Motor neuron (in vitro differentiated cells): ENCODE results near the gene CDC37. TPM values are rescaled to one million over a fixed set of nuclear protein-coding genes. Genes with fewer than 3 reads are reported as not detected.

Experiments
- ATAC-seq, 8 experiments: fragments of 200-7000 bp; cut with Tn5 transposase; replicated peaks in 6 of 8; 2 replicates each; pipeline ENCODE4 v1.8.0; 2021; ENCODE audit warnings: mild to moderate bottlenecking in 8 of 8, moderate library complexity in 8 of 8
- H3K27ac ChIP-seq, 2 donors: fragments of 250-450 bp; sonication (Bioruptor Pico); 2 replicates each; pipeline ENCODE4 v1.9.0; 2021; ENCODE audit warnings: antibody characterized with exemption in 2 of 2, mild to moderate bottlenecking in 2 of 2, moderate library complexity in 1 of 2
- H3K4me1 ChIP-seq, 2 donors: fragments of 250-450 bp; sonication (Bioruptor Pico); replicated peaks in 1 of 2; 2 replicates each; pipeline ENCODE4 v1.6.1; 2021; ENCODE audit warnings: antibody characterized with exemption in 2 of 2, mild to moderate bottlenecking in 2 of 2, moderate library complexity in 1 of 2
- H3K4me3 ChIP-seq, 5 donors: fragments of 250-450 bp; sonication (Bioruptor Pico); 2 replicates each; pipeline ENCODE4 v1.9.0; 2021; ENCODE audit warnings: antibody characterized with exemption in 5 of 5, mild to moderate bottlenecking in 5 of 5, moderate library complexity in 4 of 5
- WGBS, 10 experiments: fragments of 450-650 bp; shearing (Covaris generic); methylation state at CpG; one replicate each; pipeline ENCODE4 v1.0.0; 2022; 5-methylcytosine and 5-hydroxymethylcytosine counted together
- in situ Hi-C, 9 experiments: fragments of 400-800 bp; cut with MboI; loops; one replicate each; pipeline ENCODE4 v1.15.0; 2021; ENCODE audit warnings: low sequenced_read_pairs in 9 of 9, low pct_unique_long_range_greater_than_20kb in 2 of 9; ENCODE audit not compliant: unreplicated experiment in 9 of 9
- total RNA-seq, 8 experiments: library from RNA; unstranded; fragments of 300-600 nt; gene quantifications; 2 replicates each; pipeline versions ENCODE4 v1.2.3 to v1.2.4, GENCODE V29; 2022

CDC37 gene
- total RNA-seq, 8 experiments from 2014 or later: 106 to 304 (median 175) TPM

DNA sequence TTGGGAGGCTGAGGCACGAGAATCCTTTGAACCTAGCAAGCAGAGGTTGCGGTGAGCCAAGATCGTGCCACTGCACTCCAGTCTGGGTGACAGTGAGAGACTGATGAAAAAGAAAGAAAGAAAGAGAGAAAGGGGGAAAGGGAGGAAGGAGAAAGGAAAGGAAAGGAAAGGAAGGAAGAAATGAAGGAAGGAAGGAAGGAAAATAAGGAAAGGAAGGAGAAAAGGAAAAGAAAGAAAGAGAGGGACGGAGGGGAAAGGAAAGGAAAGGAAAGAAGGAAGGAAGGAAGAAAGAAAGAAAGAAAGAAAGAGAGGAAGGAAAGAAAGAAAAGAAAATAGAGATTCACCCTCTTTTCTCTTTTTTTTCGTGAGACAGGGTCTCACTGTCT lies 25.6 kb upstream of the CDC37 start:
- no peak for ATAC-seq
- no peak overlapping the region for H3K27ac ChIP-seq
- H3K4me3 ChIP-seq: no peak overlapping the region
- in situ Hi-C loops: no loop called here
- H3K4me1 ChIP-seq: peaks cover 8% of the 10 kb centered on the region in 2 donors
- WGBS, 10 experiments: 42 to 77% (median 69%) methylated on average over 2 to 5 of the region's 5 CpGs

DNA sequence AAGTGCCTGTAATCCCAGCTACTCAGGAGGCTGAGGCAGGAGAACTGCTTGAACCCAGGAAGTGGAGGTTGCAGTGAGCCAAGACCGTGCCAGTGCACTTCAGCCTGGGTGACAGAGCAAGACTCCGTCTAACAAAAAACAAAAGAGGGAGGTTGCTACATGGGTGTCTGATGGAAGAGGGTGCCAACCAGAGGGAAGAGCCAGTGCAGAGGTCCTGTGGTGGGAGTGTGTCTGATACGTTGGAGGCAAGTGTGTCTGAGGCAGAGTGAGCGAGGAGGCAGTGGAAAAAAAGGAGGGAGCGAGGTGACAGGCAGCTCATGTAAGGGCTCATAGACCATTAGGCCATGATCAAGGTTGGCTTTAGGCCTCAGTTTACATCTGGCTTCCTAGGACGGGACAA lies 23.8 kb upstream of the CDC37 start:
- H3K4me3 ChIP-seq: no peak overlapping the region
- H3K4me1 ChIP-seq: peaks cover 4 to 5% of the 10 kb centered on the region in 2 donors
- ATAC-seq: no peak
- H3K27ac ChIP-seq: no peak overlapping the region
- in situ Hi-C loops: no loop called here
- 33 to 100% (median 67%) methylated on average over 1 to 4 of the region's 6 CpGs; no CpG with 5 or more reads in 1 of the 10 experiments for WGBS, 10 experiments

DNA sequence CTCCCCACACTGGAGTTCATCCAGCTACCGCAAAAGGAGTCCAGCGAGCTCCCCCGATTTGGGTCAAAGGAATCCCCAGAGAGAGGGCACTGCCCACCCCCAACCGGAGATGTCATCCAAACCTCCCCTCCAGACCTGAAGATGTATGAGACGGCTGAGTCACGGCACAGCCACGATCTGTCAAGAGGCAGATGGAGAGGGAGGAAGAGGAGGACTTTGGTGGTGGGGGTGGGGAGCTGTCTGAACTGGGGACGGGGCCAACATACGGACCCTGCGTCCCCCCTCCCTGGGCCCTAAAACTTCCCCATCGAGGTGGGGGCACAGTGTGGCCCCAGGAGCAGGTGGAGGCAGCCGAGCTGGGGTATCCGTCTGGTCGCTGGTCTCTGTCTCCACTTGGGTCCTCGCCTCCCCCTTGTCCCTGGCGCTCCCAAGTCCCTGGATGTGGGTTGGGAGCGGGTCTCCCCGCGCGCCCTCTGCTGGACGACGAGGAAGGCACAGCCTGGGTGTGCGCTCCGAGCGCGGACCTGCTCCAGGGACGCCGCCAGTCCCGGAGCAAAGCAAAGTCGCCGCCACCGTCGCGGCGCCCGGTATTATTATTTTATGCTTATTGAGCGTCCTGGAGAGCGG lies 20.8 kb upstream of the CDC37 start:
- in situ Hi-C loops: no loop called here

DNA sequence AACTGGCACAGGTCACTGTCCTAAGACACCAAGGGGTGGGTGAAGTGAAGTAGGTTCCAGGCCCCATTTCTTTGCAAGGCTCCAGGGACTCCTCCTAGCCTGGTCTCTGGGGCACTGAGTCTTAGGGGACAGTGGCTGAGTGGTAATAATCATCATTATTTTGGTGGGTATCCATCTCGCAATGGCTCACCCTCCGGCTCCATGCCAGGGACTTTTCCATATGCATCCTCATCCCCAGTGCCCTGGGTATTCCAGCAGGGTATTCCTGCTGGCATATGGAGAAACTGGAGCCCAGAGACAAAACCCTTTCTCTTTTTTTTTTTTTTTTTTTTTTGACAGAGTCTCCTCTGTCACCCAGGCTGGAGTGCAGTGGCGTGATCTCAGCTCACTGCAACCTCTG lies 19.5 kb upstream of the CDC37 start:
- Histone ChIP-seq H3K4me3 (no peak overlapping the region), H3K4me1 (peaks cover 14 to 17% of the 10 kb centered on the region in 2 donors), H3K27ac (no peak overlapping the region)
- in situ Hi-C loops: no loop called here
- no peak for ATAC-seq
- 20 to 100% (median 80%) methylated on average over 1 to 3 of the region's 3 CpGs; no CpG with 5 or more reads in 3 of the 10 experiments for WGBS, 10 experiments

More for the DNA sequence above, 20.8 kb upstream of the CDC37 start:
- Histone ChIP-seq H3K4me3 (peak overlapping the region in 2 of 5 donors; percentile 5 to 10), H3K27ac (no peak overlapping the region), H3K4me1 (peaks cover 11 to 13% of the 10 kb centered on the region in 2 donors)
- WGBS, 10 experiments: 2% methylated on average over 18 of the region's 38 CpGs; no CpG with 5 or more reads in 9 of the 10 experiments
- peak; percentile 62 to 77 (median 73) for ATAC-seq

DNA sequence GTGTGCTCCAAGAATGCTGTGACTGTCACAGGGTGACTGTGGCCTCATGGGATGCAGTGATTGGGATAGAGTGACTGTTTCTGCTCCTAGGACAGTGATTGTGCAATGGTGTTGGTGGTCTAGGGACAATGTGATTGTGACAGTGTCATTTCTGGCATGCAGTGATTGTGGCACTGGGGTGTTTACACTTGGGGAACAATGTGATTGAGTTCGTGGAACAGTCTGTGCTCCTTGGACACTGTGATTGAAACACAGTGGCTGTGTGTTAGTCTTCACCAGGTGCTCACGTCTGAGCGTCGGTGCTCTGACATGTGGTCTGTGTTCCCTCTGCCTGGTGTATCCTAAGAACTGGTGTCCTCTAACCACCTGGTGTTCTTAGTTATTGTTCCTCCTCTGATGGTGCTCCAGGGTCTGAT lies 18.7 kb upstream of the CDC37 start:
- in situ Hi-C loops: no loop called here
- no peak for ATAC-seq
- no peak overlapping the region for H3K27ac ChIP-seq
- 0 to 60% (median 29%) methylated on average over 1 to 3 of the region's 4 CpGs; no CpG with 5 or more reads in 5 of the 10 experiments for WGBS, 10 experiments
- H3K4me1 ChIP-seq: peaks cover 14 to 17% of the 10 kb centered on the region in 2 donors
- no peak overlapping the region for H3K4me3 ChIP-seq

DNA sequence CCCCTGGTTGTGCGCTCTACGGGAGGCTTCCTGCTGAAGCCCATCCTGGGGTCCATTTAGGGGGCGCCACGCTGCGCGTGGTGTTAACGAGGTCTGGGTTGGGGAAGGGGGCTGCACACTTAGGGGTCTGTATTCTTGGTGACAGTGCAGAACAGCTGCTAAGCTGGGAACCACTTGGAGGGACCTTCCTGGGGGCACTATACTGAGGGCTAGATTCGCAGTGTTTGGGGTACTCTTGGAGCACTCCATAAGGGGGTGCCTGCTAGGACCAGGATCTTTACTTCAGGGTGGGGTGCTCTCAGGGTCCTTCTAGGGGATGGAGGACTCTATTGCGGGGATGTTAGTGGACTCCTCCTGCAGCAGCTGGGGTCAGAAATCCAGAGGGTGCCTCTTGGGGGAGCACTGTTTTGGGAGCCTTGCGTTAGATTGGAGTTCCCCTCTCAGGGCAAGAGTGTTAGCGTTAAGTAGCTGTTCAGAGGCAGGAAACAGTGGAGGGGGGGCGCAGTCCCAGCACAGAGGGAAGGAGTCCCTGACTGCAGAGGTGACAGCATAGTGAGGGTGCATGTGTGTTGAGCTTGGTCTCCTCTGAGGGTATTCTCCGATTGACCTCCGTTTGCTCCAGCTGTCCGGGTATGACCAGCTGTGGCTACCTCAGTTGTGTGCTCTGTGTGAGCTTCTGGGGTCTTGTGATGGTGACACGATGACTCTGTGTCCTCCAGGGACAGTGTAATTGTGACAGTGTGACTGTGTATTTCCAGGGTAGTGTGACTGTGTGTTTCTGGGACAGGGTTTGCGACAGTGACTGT lies 18.1 kb upstream of the CDC37 start:
- Histone ChIP-seq H3K27ac (no peak overlapping the region), H3K4me3 (peak overlapping the region in 3 of 5 donors; percentile 22 to 34 (median 32)), H3K4me1 (peaks cover 14 to 17% of the 10 kb centered on the region in 2 donors)
- 0 to 33% (median 18%) methylated on average over 1 to 6 of the region's 17 CpGs; no CpG with 5 or more reads in 4 of the 10 experiments for WGBS, 10 experiments
- in situ Hi-C loops: no loop called here
- ATAC-seq: no peak

DNA sequence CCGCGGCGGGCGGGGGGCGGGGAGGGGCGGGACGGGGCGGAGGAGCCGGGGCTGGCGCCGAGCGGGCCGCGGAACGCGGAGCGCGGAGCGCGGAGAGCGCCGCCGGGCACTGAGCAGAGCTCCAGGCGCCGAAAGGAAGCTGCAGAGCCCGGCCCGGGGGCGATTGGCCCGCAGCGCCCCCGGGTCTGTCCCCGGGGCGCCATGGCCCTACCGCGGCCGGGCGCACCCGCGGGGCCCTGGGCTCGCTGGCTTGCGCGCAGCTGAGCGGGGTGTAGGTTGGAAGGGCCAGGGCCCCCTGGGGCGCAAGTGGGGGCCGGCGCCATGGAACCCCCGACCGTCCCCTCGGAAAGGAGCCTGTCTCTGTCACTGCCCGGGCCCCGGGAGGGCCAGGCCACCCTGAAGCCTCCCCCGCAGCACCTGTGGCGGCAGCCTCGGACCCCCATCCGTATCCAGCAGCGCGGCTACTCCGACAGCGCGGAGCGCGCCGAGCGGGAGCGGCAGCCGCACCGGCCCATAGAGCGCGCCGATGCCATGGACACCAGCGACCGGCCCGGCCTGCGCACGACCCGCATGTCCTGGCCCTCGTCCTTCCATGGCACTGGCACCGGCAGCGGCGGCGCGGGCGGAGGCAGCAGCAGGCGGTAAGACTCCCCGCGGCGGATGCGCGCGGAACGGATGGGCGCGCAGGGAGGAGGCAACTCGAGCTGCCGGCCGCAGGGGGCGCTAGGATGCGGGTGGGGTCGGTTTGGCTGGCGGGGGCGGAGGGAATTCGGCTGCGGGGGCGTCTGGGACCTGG lies 17.3 kb upstream of the CDC37 start, which contains the start of gene PDE4A:
Gene PDE4A, plus strand, starts transcription at position 95 of the 796 bp plus-strand sequence. Its CDS starts 227 bp downstream, at position 322.
- in situ Hi-C loops: no loop called here
- ATAC-seq: peak in 6 of 8 experiments; percentile 1 to 24 (median 11)
- 0% methylated on average over 2 of the region's 104 CpGs; no CpG with 5 or more reads in 9 of the 10 experiments for WGBS, 10 experiments
- Histone ChIP-seq H3K4me1 (peaks cover 14 to 17% of the 10 kb centered on the region in 2 donors), H3K27ac (no peak within 1 kb of the TSS), H3K4me3 (peak within 1 kb of the TSS; percentile 1 to 34 (median 25))

DNA sequence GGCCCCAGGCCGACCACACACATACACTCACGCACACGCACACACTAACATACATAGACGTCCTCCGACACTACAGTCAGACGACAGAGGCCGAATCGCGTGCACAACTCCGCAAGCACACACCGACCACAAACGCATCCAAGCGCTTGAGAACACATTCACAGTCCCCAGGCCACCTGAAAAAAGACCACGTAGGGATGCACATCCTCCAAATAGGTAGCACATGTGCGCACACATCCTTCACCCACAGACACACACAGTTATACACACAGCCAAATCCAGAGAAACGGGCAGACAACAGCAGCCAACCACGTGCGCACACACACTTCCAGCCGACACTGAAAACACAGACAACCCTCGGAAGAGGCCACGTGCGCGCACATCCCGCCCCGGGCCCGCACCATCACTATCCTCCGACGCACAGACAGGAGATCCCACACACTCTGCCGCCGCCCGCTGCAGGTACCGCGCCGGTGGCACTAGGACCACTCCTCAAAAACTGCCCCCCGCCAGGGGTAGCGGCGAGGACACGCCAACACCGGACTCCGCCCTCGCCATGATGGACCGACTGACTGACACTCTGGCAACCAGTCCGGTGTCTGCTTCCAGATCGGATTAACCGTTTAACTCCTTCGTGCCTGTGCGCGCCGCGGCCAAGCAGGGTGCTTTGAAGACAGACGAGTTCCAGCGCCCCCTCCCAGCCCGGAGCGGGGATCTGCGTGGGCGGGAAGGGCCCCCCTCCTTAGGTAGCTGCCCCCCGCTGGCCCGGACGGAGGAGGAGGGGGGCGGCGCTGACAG lies 16.5 kb upstream of the CDC37 start:
- 0% methylated on average over 6 to 22 of the region's 61 CpGs; no CpG with 5 or more reads in 5 of the 10 experiments for WGBS, 10 experiments
- in situ Hi-C loops: no loop called here
- peak; percentile 25 to 60 (median 46) for ATAC-seq

DNA sequence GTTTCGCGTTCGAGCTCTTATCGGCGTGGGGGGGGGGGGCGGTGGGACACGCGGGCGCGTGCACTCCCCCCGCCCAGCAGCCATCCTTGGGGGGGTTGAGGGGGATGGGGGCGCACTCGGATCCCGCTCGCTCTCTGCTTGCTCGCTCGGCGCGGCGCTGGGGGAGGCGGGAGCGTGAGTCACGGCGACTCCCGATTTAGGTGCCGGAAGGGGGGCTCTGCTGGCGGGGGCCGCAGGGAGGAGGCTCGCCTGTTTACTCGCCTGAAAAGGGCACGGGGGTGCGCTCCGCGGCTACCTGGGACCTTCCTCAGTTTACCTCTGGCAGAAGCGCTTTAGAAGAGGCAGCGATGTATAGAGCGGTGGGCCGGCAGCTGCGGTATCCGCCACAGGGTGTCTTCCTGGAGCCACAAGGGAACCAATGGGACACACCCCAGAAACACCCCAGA lies 15.9 kb upstream of the CDC37 start:
- 5% methylated on average over 4 of the region's 40 CpGs; no CpG with 5 or more reads in 9 of the 10 experiments for WGBS, 10 experiments

More for the DNA sequence above, 16.5 kb upstream of the CDC37 start:
- H3K4me1 ChIP-seq: peaks cover 14 to 17% of the 10 kb centered on the region in 2 donors
- H3K27ac ChIP-seq: no peak overlapping the region
- H3K4me3 ChIP-seq: peak overlapping the region; percentile 1 to 34 (median 25)

DNA sequence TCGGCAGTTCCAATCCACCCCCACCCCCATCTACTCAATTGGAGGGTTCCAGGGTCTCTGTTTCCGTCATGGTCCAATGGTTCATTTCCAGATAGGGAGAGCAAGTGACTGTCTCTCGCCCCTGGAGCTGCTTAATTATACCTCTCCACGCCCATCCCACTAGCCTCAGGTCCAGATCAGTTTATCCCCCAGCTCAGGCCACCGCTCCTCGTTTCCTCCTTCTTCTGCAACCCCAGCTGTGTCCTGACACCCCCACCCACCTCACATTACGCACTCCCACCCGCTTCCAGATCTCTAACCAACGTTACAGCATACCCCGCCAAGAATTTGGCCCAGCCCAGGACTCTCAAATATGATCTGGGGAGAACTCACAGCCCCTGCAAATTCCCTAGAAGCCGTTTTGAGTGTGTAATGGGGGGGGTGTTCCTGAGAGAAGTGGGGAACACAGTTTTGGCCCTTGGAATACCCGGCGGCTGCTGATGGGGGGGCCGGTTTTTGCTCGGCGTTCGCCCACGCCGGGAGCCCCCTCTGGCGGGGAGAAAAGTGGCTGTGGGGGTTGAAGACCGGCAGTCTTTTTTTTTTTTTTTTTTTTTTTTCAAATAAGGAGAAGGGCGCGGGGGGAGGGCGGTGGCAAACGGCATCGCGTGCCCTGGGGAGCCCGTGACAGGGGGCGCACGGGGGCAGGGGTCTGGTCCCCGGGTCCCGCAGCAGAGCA lies 15.3 kb upstream of the CDC37 start:
- 0% methylated on average over 5 of the region's 32 CpGs; no CpG with 5 or more reads in 9 of the 10 experiments for WGBS, 10 experiments
- Histone ChIP-seq H3K4me1 (peaks cover 11 to 14% of the 10 kb centered on the region in 2 donors), H3K27ac (no peak overlapping the region), H3K4me3 (peak overlapping the region in 2 of 5 donors; percentile 32 to 34)
- in situ Hi-C loops: no loop called here
- ATAC-seq: peak in 5 of 8 experiments; percentile 1 to 16 (median 13)

More for the DNA sequence above, 15.9 kb upstream of the CDC37 start:
- peaks cover 14 to 17% of the 10 kb centered on the region in 2 donors for H3K4me1 ChIP-seq
- ATAC-seq: peak in 6 of 8 experiments; percentile 1 to 43 (median 20)
- no peak overlapping the region for H3K27ac ChIP-seq
- in situ Hi-C loops: no loop called here
- peak overlapping the region in 3 of 5 donors; percentile 22 to 34 (median 32) for H3K4me3 ChIP-seq

DNA sequence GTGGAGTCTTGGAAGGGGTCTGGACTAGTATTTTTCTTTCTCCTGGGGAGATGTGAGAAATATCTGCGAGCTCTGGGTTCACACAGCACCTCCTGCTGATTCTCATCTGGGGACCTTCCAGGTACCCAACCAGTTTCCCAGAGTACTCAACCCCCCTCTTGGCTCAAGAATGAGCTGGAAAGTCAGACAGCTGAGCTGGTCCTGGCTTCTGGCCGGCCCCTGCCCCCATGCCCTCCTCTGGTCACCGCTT lies 14.8 kb upstream of the CDC37 start:
- no CpG with 5 or more reads among the region's 3 CpGs for WGBS, 10 experiments
- in situ Hi-C loops: no loop called here
- Histone ChIP-seq H3K4me1 (peaks cover 11 to 14% of the 10 kb centered on the region in 2 donors), H3K4me3 (peak overlapping the region in 1 of 5 donors; percentile 34), H3K27ac (no peak overlapping the region)
- ATAC-seq: no peak
